Effector memory CD4-positive, alpha-beta T cell (primary cell): Measurements from ENCODE around the gene PROSER3.
A peak's percentile ranks its signal among the peaks of the same experiment; 100 is the strongest.

ENCODE experiments used
- DNase-seq, 3 donors: peaks; one replicate each; pipeline ENCODE4 v3.0.0-alpha.2; 2020
- H3K27ac ChIP-seq: 2 replicates; pipeline ENCODE4 v1.7.0; 2013; ENCODE audit warnings: mild to moderate bottlenecking, low read length, moderate library complexity; ENCODE audit not compliant: insufficient read depth, poor library complexity, severe bottlenecking
- H3K27me3 ChIP-seq: replicated peaks from 2 replicates; pipeline ENCODE4 v1.7.0; 2013; ENCODE audit warnings: mild to moderate bottlenecking, low read length; ENCODE audit not compliant: insufficient read depth, control insufficient read depth, poor library complexity, severe bottlenecking
- H3K36me3 ChIP-seq: 2 replicates; pipeline ENCODE4 v1.7.0; 2013; ENCODE audit warnings: mild to moderate bottlenecking, low read length, moderate library complexity; ENCODE audit not compliant: control insufficient read depth, insufficient read depth
- H3K4me1 ChIP-seq: 2 replicates; pipeline ENCODE4 v1.7.0; 2013; ENCODE audit warnings: low read length, mild to moderate bottlenecking; ENCODE audit not compliant: control insufficient read depth, insufficient read depth, poor library complexity, severe bottlenecking
- H3K4me3 ChIP-seq: 2 replicates; pipeline ENCODE4 v1.7.0; 2013; ENCODE audit warnings: low read length, low read depth, mild to moderate bottlenecking; ENCODE audit not compliant: insufficient read depth, poor library complexity, severe bottlenecking
- H3K9me3 ChIP-seq: 2 replicates; pipeline ENCODE4 v1.7.0; 2013; ENCODE audit warnings: mild to moderate bottlenecking, low read length, moderate library complexity; ENCODE audit not compliant: control insufficient read depth

PROSER3 gene

DNA sequence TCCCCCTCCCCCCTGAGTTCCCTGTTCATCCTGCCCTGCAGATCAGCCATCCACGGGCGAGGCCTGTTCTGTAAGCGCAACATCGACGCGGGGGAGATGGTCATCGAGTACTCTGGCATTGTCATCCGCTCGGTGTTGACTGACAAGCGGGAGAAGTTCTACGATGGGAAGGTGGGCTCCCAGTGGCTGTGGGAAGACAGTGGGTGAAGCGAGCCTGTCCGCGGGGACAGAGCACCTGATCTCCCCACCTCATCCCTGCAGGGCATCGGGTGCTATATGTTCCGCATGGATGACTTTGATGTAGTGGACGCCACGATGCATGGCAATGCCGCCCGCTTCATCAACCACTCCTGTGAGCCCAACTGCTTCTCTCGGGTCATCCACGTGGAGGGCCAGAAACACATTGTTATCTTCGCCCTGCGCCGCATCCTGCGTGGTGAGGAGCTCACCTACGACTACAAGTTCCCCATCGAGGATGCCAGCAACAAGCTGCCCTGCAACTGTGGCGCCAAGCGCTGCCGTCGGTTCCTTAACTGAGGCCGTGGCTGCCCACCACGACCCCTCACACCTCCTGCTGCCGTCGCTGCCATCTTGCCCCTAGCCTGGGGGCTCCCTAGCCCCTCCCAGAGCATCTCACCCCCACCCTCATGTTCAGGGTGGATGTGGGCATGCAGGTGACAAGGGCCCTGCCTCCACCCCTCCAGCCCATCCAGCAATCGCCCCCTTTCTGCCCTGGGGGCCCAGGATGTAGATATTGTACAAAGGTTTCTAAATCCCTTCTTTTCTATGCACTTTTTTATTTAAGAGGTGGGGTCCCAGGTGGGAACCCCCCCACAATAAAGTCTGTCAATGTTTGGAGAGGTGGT is 19.7 kb upstream of the PROSER3 start:
- Histone ChIP-seq H3K4me3 (no peak overlapping the region), H3K36me3 (peaks cover 35% of the 10 kb centered on the region), H3K4me1 (peaks cover 23% of the 10 kb centered on the region), H3K27me3 (no peaks in the 10 kb centered on the region), H3K9me3 (no peaks in the 10 kb centered on the region), H3K27ac (no peak overlapping the region)
- DNase-seq: no peak

GRCh38 chr19:35738887-35739229 is 19.1 kb upstream of the PROSER3 start:
- H3K27ac ChIP-seq: no peak overlapping the region
- no peak for DNase-seq
- H3K27me3 ChIP-seq: no peaks in the 10 kb centered on the region
- no peaks in the 10 kb centered on the region for H3K9me3 ChIP-seq
- H3K36me3 ChIP-seq: peaks cover 29% of the 10 kb centered on the region
- H3K4me3 ChIP-seq: no peak overlapping the region
- peaks cover 27% of the 10 kb centered on the region for H3K4me1 ChIP-seq

DNA sequence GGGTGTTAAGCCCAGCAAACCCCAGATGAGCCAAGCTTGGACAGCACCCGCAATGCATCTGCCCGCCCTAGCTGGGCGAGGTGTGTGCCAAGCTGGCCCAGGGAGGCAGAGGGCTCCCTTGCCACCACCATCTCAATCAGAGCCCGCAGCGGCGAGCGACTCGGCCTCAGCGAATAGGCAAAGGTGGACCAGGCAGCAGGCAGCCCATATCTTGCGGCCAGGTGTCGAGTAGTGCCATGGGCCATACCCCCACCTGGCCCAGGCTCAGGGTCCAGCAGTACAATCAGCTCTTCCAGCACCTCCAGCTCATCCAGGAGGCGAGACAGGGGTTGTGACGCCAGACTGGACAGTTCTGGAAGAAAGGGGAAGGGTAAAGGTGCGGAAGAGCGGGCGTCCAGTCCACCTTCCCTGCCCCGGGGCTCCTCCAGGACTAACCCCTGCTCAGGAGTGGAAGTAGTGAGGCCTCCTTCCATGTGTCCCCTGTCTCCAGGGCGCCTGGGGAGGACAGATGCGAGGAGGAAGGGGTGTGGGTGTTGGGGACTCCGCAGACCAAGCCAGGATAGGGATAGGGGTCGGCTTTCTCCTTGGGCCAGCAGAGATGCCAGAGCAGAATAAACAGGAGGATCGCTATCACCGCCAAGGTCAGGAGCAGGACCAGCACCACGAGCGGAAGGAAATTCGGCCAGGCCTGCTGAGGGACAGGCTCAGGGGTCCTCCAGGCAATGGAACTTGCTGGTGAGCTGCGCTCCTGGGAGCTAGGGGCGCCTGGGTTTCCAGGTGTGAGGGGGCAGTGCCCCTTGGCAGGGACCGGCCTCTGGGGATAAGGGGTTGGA is 18.5 kb upstream of the PROSER3 start:
- H3K4me3 ChIP-seq: peak overlapping the region; percentile 81
- H3K36me3 ChIP-seq: peaks cover 29% of the 10 kb centered on the region
- H3K9me3 ChIP-seq: no peaks in the 10 kb centered on the region
- no peak overlapping the region for H3K27ac ChIP-seq
- H3K4me1 ChIP-seq: peaks cover 33% of the 10 kb centered on the region
- DNase-seq: no peak
- no peaks in the 10 kb centered on the region for H3K27me3 ChIP-seq

GRCh38 chr19:35740108-35740422 is 17.9 kb upstream of the PROSER3 start:
- peak overlapping the region; percentile 81 for H3K4me3 ChIP-seq
- peaks cover 35% of the 10 kb centered on the region for H3K4me1 ChIP-seq
- DNase-seq: no peak
- H3K9me3 ChIP-seq: no peaks in the 10 kb centered on the region
- H3K27me3 ChIP-seq: no peaks in the 10 kb centered on the region
- H3K27ac ChIP-seq: peak overlapping the region; percentile 52
- peaks cover 23% of the 10 kb centered on the region for H3K36me3 ChIP-seq

GRCh38 chr19:35740423-35741202 is 17.4 kb upstream of the PROSER3 start:
- Histone ChIP-seq H3K9me3 (no peaks in the 10 kb centered on the region), H3K4me3 (peak overlapping the region; percentile 81), H3K27me3 (no peaks in the 10 kb centered on the region), H3K27ac (peak overlapping the region; percentile 70), H3K36me3 (peaks cover 22% of the 10 kb centered on the region), H3K4me1 (peaks cover 35% of the 10 kb centered on the region)
- peak; percentile 90 to 94 (median 91) for DNase-seq

- H3K27me3 ChIP-seq: no peaks in the 10 kb centered on the region
- peaks cover 40% of the 10 kb centered on the region for H3K4me1 ChIP-seq
- H3K27ac ChIP-seq: peak overlapping the region; percentile 82
- DNase-seq: no peak
- H3K36me3 ChIP-seq: peaks cover 22% of the 10 kb centered on the region
- H3K4me3 ChIP-seq: peak overlapping the region; percentile 81
- H3K9me3 ChIP-seq: no peaks in the 10 kb centered on the region
These were observed 16.8 kb upstream of the PROSER3 start for GRCh38 chr19:35741203-35741515.

DNA sequence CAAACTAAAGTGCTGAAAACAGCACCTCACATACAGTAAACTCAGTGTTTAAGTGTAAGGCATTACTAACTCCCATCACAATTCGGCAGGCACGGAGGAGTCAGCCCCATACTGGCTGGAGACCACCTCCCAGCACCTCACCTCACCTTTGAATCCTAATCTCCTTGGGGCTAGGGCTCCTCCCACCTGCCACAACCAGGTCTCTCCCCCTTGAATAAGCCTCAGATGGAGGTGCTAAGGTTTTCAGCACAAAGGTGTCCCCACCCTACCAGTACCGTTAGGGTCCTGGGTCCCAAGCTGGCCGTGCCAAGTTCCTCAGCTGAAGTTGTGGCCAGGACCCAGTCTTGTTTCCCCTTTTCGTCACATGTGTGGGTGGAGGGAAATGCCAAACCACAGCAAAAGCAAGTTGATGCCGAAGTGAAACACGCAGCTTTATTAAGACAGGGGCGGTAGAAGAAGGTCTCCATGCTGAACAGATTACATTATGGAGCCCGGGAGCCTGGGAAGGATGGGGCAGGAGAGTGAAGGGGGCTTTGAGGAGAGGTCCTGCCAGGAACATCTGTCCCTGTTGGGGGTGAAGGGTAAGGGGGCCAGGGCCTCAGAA is 15.8 kb upstream of the PROSER3 start, which contains the start of gene IGFLR1:
IGFLR1 (minus strand) TSS at position 332 of the 604 bp plus-strand sequence. CDS start 1,272 bp downstream, outside the sequence.
- Histone ChIP-seq H3K4me3 (peak within 1 kb of the TSS; percentile 63), H3K27me3 (no peaks in the 10 kb centered on the region), H3K27ac (peak within 1 kb of the TSS; percentile 82), H3K4me1 (peaks cover 40% of the 10 kb centered on the region), H3K36me3 (peaks cover 15% of the 10 kb centered on the region), H3K9me3 (no peaks in the 10 kb centered on the region)
- peak; percentile 36 to 46 (median 45) for DNase-seq

DNA sequence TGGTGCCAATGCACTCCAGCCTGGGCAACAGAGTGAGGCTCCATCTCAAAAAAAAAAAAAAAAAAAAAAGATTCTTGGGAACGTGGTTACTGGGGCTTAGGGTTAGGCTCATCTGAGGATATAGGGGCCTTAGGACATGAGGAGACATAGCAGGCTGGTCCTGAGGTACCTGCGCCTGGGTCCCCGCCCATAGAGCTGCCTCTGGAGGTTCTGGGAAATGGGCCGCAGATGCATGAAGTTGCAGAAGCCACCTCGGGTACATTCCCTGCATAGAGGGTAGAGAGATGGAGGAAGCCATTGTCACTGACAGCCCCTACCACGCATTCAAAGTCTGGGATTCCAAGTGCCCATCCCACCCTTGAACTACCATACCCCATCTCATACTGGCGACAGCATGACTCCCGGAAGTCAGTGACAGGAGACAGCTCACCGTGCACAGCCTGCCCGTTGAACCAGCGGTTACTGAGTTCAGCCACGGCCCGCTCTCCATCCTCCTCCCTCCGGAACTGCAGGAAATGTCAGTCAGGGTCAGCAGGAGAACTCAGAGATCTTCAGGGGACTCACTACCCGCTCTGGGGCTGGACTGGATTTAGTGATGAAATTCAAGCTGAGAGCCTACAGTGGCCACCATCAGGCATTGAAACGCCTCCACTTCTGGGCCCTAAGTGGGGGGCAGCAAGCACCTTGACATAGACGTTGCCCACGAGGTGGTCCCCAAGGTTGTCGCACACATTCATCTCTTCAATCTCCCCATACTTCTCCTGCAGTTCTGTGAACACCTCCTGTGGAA is 14.1 kb upstream of the PROSER3 start:
- Histone ChIP-seq H3K36me3 (no peaks in the 10 kb centered on the region), H3K4me1 (peaks cover 44% of the 10 kb centered on the region), H3K27ac (peak overlapping the region; percentile 99), H3K9me3 (no peaks in the 10 kb centered on the region), H3K4me3 (peak overlapping the region; percentile 89), H3K27me3 (no peaks in the 10 kb centered on the region)
- no peak for DNase-seq
